Skeletal muscle tissue (tissue), 4 donors: ENCODE measurements around the gene ABHD17B. TPM values are rescaled to one million over a fixed set of nuclear protein-coding genes. Genes with fewer than 3 reads are reported as not detected.

Experiments used
- H3K27ac ChIP-seq: one replicate; pipeline ENCODE4 v1.7.0; 2013; ENCODE audit warnings: mild to moderate bottlenecking, low read depth, low read length, inconsistent platforms
- H3K27me3 ChIP-seq, 3 donors: one replicate each; pipeline ENCODE4 v1.7.0; 2013; ENCODE audit warnings: low read length in 3 of 3; ENCODE audit not compliant: control insufficient read depth in 3 of 3, insufficient read depth in 3 of 3
- H3K36me3 ChIP-seq, 3 donors: one replicate each; pipeline ENCODE4 v1.7.0; 2013; ENCODE audit warnings: low read length in 3 of 3; ENCODE audit not compliant: control insufficient read depth in 3 of 3, insufficient read depth in 3 of 3
- H3K4me1 ChIP-seq, 3 donors: one replicate each; pipeline ENCODE4 v1.7.0; 2013; ENCODE audit warnings: low read length in 3 of 3, mild to moderate bottlenecking in 3 of 3; ENCODE audit not compliant: control insufficient read depth in 3 of 3, insufficient read depth in 3 of 3
- H3K4me3 ChIP-seq, 3 donors: one replicate each; pipeline ENCODE4 v1.7.0; 2013; ENCODE audit warnings: low read length in 3 of 3
- H3K9ac ChIP-seq, 3 donors: one replicate each; pipeline ENCODE4 v1.7.0; 2013; ENCODE audit warnings: low read length in 3 of 3, mild to moderate bottlenecking in 3 of 3, moderate library complexity in 2 of 3, low read depth in 1 of 3
- H3K9me3 ChIP-seq, 3 donors: one replicate each; pipeline ENCODE4 v1.7.0; 2013; ENCODE audit warnings: low read length in 3 of 3; ENCODE audit not compliant: control insufficient read depth in 3 of 3
- total RNA-seq: library from RNA; depleted of rRNA; stranded (reverse); fragments of >200 nt; gene quantifications from one replicate; pipeline ENCODE4 v1.2.3, GENCODE V29; 2014
- donor health status: Osteomylitis.

ABHD17B gene
- total RNA-seq, 1 donor from 2014 or later: 57.4 TPM

GRCh38 chr9:71931166-71931565 is 20.2 kb upstream of the ABHD17B start:
- H3K9me3 ChIP-seq: no peaks in the 10 kb centered on the region
- H3K27me3 ChIP-seq: no peaks in the 10 kb centered on the region
- H3K4me3 ChIP-seq: no peak overlapping the region
- H3K27ac ChIP-seq: no peak overlapping the region
- H3K9ac ChIP-seq: no peak overlapping the region
- peaks cover 0 to 4% (median 0%) of the 10 kb centered on the region in 3 donors for H3K4me1 ChIP-seq
- H3K36me3 ChIP-seq: no peaks in the 10 kb centered on the region

- no peaks in the 10 kb centered on the region for H3K36me3 ChIP-seq
- H3K27me3 ChIP-seq: no peaks in the 10 kb centered on the region
- no peak overlapping the region for H3K27ac ChIP-seq
- H3K4me1 ChIP-seq: no peaks in the 10 kb centered on the region
- no peak overlapping the region for H3K4me3 ChIP-seq
- H3K9ac ChIP-seq: no peak overlapping the region
- H3K9me3 ChIP-seq: no peaks in the 10 kb centered on the region
Measured at GRCh38 chr9:71929791-71930440, 18.9 kb upstream of the ABHD17B start.

GRCh38 chr9:71929223-71929622 is 18.2 kb upstream of the ABHD17B start:
- Histone ChIP-seq H3K4me3 (no peak overlapping the region), H3K4me1 (no peaks in the 10 kb centered on the region), H3K9ac (no peak overlapping the region), H3K36me3 (no peaks in the 10 kb centered on the region), H3K27me3 (no peaks in the 10 kb centered on the region), H3K9me3 (no peaks in the 10 kb centered on the region), H3K27ac (no peak overlapping the region)

- no peak overlapping the region for H3K4me3 ChIP-seq
- H3K4me1 ChIP-seq: no peaks in the 10 kb centered on the region
- H3K27ac ChIP-seq: no peak overlapping the region
- H3K36me3 ChIP-seq: no peaks in the 10 kb centered on the region
- no peaks in the 10 kb centered on the region for H3K27me3 ChIP-seq
- H3K9ac ChIP-seq: no peak overlapping the region
- H3K9me3 ChIP-seq: no peaks in the 10 kb centered on the region
Measured at GRCh38 chr9:71928806-71929205, 17.8 kb upstream of the ABHD17B start.

- Histone ChIP-seq H3K36me3 (no peaks in the 10 kb centered on the region), H3K27me3 (no peaks in the 10 kb centered on the region), H3K4me3 (no peak overlapping the region), H3K9ac (no peak overlapping the region), H3K4me1 (no peaks in the 10 kb centered on the region), H3K27ac (no peak overlapping the region), H3K9me3 (no peaks in the 10 kb centered on the region)
Measured at GRCh38 chr9:71928376-71928775, 17.4 kb upstream of the ABHD17B start.

GRCh38 chr9:71925834-71926233 is 14.8 kb upstream of the ABHD17B start:
- H3K9me3 ChIP-seq: no peaks in the 10 kb centered on the region
- H3K4me1 ChIP-seq: no peaks in the 10 kb centered on the region
- H3K36me3 ChIP-seq: no peaks in the 10 kb centered on the region
- no peaks in the 10 kb centered on the region for H3K27me3 ChIP-seq
- H3K9ac ChIP-seq: no peak overlapping the region
- no peak overlapping the region for H3K4me3 ChIP-seq
- no peak overlapping the region for H3K27ac ChIP-seq

GRCh38 chr9:71924576-71924975 is 13.6 kb upstream of the ABHD17B start:
- Histone ChIP-seq H3K27ac (no peak overlapping the region), H3K36me3 (no peaks in the 10 kb centered on the region), H3K4me3 (no peak overlapping the region), H3K4me1 (no peaks in the 10 kb centered on the region), H3K9ac (no peak overlapping the region), H3K9me3 (no peaks in the 10 kb centered on the region), H3K27me3 (no peaks in the 10 kb centered on the region)

GRCh38 chr9:71921190-71921814 is 10.3 kb upstream of the ABHD17B start:
- H3K4me3 ChIP-seq: no peak overlapping the region
- no peak overlapping the region for H3K27ac ChIP-seq
- no peaks in the 10 kb centered on the region for H3K36me3 ChIP-seq
- peaks cover 0 to 5% (median 0%) of the 10 kb centered on the region in 3 donors for H3K4me1 ChIP-seq
- H3K9me3 ChIP-seq: no peaks in the 10 kb centered on the region
- no peak overlapping the region for H3K9ac ChIP-seq
- no peaks in the 10 kb centered on the region for H3K27me3 ChIP-seq

- H3K27ac ChIP-seq: no peak overlapping the region
Measured at GRCh38 chr9:71920456-71921189, 9.6 kb upstream of the ABHD17B start.

GRCh38 chr9:71918419-71918818 is 7.4 kb upstream of the ABHD17B start:
- Histone ChIP-seq H3K27me3 (no peaks in the 10 kb centered on the region), H3K36me3 (no peaks in the 10 kb centered on the region), H3K4me3 (no peak overlapping the region), H3K4me1 (peaks cover 0 to 5% (median 0%) of the 10 kb centered on the region in 3 donors), H3K9ac (no peak overlapping the region), H3K9me3 (no peaks in the 10 kb centered on the region), H3K27ac (no peak overlapping the region)

More at GRCh38 chr9:71920456-71921189, 9.6 kb upstream of the ABHD17B start:
- H3K27me3 ChIP-seq: no peaks in the 10 kb centered on the region
- no peaks in the 10 kb centered on the region for H3K9me3 ChIP-seq
- peaks cover 0 to 5% (median 0%) of the 10 kb centered on the region in 3 donors for H3K4me1 ChIP-seq
- no peak overlapping the region for H3K9ac ChIP-seq
- H3K4me3 ChIP-seq: no peak overlapping the region
- H3K36me3 ChIP-seq: no peaks in the 10 kb centered on the region
